NCI-H774 (cell line): Measurements from ENCODE around the gene CXADR.

ENCODE experiments used
- DNase-seq: peaks from one replicate; lab custom pipeline; 2025; lab: John Stamatoyannopoulos, UW

CXADR gene

DNA sequence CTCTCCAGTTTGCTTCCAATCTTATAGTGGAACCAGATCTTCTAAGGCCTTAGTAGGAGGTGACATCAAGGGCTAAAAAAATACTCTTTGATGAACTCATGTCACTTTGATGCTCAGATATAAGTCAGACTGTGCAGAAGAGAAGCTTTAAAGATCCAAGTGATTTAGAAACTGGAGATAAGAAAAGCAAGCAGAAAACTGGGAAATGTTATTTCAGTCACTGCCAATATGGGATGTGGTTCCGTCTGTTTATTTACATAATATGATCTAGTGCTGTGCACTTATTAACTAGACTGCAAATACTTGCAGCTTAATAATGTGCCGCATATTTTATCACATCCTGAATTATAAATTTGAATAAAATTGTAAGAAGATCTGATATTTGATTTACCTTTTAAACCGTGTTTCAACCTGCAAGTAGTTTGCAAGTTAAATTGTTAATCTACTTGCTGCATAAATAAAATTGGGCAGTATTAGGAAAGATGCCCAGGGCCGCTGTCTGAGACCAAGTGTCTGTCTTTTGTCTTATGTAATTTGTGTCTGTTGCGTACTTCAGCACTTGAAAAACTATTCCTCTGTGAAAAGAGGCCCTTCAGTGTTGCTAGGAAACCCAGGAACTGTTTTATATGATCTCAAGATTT lies 29.6 kb downstream of the CXADR start:
- DNase-seq, result no peak

DNA sequence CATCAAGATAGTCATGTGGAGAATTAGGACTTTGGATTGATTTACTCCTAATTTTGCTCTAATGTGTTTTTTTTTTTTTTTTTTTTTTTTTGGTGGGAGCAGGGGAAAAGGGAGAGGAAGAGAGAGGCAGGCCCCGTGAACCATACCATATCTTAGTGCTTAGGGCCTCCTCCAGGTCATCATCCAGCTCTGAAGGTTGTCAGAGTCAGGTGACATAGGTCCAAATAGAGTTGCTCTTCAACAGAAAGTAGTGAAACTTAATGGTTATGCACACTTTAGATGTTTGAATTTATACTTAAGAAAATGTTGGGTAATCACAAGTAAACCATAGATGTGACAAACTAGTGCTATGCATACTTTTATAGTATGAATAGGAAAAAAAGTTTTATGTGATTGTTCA lies 32.2 kb downstream of the CXADR start:
- DNase-seq, result no peak

DNA sequence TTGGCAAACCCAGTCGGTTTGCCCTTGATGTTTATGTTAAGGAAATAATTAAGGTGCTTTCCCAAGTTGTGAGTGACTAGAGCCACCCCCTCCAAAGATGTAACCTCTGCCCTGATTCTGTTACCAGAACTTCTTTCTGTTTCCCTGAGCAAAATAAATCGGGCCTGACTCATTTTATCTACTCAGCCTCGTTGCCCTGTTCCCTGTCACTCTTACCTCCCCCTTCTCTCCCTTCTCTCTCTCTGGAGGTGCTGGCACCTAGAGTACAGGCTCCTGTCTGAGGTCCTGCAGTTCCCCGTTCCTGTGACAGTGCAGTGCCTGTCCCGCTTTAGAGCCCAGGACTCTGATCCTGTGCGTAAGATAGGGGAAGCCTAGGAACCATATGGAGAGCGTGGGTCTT lies 35.4 kb downstream of the CXADR start:
- DNase-seq, result no peak

DNA sequence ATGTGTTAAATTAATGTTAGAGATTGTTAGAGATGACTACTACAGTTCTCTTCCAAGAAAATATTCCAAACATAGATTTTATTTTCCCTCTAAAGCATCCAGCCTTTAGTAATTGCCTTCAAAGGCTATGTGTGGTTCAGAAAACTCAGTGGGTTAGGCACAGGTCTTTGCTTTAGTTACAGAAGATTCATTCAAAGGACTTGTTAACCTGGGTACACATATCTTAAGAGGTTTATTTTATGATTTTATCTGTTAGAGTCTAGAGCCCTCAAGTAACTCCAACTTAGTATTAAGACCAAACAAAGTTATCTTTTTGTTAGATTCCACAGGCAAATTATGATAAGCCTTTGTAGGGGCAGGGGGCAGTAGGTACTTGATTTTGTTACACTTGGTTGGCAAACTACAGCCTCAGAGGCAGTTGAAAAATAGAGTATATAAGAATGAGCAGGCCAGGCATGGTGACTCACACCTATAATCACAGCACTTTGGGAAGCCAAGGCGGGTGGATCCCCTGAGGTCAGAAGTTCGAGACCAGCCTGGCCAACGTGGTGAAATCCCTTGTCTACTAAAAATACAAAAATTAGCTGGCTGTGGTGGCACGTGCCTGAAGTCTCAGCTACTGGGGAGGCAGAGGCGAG lies 37.9 kb downstream of the CXADR start:
- DNase-seq, result no peak

DNA sequence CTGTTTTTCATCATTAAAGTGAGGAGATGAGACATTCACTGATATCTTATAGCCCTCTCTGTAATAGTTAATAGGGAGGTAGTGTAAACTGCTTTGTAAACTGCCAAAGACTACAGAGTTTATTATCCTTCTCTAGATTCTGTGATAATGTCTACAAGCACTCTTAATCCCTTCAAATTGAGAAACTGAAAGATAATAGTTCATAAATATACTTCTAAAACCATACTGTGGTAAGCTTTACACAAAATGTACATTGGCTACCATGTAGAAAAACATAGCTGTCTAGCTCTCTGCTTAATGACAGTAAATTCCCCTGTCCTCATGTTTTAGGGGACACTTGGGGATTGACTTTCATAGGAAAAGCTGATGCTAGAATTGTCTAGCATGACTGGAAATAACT lies 39.6 kb downstream of the CXADR start:
- DNase-seq, result no peak

DNA sequence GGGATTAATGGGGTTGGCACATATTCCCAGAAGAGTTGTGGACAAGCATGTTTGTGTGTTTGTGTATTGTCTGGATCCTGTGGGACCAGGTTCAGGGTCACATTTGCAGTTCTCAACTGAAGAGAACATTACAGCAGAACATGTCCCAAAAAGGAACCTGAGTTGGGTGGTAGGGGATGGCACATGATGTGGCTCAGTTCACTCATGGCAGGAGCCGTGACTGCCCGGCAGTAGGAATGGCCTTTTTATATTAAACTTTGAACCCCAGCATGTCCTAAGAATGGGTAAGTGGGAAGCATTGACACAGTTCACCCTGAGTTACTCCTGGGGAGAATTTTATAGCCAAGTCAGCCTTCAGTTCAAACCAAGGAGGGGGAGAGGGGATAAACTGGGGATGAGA lies 41.3 kb downstream of the CXADR start:
- DNase-seq, result no peak

DNA sequence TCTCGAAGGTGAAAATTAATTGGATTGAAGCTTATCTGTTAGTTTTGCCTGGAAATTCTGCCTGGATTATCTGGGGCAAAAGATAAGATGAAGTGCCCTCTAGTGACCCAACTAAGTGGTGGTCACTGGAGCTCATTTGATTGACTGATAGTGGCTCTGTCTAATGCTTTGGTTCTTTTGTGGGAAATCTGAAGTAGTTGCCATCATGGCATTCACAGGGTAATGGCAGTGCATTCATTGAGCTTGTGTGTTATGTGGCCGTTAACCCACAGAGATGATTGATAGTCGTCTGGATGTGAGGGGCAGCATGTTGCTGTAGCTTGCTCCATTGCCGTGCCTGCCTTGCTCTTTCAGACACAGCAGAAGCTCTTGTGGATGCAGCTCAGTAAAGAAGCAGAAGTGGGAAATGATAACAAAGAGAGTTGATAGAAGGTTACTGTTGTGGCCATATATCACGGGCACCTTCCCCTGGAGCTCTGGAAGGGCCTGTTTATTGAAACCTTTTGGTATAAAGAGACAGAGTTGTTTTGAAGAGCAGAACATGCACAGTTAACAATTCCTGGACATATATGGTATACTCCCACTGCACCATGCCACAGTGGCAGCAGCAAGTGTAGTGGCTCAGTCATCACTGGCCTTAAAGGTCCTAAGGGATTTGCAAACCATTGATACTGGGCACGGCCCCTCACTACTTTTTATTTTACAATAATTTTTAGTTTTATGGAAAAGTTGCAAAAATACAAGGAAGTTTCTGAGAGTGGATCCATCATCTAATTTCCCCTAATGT lies 42.0 kb downstream of the CXADR start:
- DNase-seq, result no peak

DNA sequence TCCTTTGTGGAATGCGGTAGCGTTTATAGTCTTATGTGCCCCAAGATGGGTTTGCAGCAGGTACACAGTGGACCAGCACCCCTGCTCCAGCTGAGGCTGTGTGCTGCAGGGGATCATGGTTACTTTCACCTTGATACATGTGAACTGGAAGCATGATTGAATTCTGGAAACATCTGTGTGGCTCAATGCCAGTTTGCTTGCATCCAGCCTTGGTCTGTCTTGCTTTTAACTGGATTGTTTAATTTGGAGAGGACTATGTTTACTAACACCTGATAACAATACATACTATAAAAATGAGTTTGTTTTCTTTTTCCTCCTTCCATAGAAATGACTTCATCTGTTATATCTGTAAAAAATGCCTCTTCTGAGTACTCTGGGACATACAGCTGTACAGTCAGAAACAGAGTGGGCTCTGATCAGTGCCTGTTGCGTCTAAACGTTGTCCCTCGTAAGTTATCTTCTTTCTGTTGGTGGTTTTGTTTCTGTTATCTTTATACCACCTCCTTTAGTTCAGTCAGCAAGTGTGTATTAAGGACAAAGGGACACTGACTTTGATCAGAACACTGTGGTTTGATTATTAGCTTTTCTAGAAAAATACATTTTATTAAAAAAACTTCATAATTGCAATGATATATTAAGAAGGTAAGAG lies 47.7 kb downstream of the CXADR start:
- no peak for DNase-seq

DNA sequence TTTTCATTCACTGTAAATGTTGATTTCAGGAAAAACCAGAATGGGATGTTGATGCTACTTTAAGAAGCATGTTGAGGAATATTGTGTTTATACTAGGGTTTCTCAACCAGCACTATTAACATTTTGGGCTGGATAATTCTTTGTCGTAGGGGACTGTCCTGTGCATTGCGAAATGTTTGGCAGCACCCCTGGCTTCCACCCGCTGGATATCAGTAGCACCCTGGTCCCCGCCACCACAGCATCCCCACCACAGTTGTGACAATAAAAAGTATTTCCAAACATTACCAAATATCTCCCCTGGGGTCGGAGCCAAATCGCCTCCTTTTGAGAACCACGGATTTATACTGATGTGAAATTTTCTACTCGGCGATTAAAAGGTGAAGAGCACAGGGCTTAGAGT lies 57.9 kb downstream of the CXADR start:
- no peak for DNase-seq

DNA sequence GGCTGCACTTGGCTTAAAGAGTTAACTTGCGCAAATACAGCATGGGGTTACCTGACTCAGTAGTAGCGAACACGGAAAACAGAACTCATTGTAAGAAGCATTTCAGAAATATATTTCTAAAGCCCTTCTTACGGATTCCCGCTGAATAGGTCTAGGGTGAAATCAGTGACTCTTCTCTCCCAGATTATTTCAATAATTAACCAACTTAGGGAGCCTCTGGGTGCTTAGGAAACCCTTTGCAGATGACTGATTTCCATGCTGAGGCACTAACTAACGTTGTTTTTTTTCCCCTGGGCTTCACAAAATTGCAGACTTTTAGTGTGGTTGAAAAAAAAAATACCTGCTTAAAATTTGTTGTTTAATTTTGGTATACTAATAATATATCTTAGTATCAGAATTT lies 59.6 kb downstream of the CXADR start:
- DNase-seq, result no peak

DNA sequence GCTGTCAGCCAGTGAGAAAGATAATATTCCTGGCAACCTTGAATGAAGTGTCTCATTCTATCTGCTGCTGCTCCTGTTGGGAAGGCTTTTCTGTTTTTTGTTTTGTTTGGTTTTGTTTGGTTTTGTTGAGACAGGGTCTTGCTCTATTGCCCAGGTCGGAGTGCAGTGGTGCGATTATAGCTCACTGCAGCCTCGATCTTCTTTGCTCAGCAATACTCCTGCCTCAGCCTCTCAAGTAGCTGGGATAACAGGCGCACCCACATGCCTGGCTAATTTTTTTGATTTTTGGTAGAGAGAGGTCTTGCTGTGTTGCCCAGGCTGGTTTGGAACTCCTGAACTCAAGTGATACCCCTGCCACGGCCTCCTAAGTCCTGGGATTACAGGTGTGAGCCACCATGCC lies 62.2 kb downstream of the CXADR start:
- DNase-seq, result no peak

DNA sequence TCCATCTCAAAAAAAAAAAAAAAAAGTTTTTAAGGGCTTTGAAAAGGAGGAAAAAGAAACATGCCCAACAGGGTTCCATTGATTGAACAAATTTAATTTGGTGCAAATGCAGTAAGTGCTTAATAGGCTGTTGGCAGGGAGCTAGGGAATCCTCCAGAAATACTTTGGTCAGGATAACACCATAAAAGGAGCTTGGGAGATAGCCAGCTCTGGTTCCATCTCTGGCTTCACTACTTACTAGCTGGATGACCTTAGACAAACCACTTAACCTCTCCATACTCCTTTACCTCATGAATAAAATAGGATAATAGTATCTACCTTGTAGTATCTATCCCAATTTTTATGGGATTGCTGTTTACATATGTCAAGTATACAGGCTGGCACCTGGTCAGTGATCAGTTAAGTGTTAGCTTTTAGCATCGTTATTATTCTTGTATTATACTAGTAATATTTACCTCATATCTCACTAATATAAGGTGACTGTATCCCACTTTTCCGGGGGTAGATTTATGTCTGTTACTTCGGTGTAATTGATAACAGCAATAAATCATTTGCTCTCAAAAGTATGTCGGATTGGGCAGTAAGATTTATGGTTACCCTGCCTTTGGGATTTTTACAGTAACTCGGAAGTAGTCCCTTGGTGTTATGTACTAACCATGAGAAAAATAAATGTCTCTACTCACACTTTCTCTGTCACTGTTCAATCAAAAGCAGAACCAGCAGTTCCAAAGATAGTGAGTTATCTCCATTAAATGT lies 63.4 kb downstream of the CXADR start:
- DNase-seq, result peak; percentile 45

DNA sequence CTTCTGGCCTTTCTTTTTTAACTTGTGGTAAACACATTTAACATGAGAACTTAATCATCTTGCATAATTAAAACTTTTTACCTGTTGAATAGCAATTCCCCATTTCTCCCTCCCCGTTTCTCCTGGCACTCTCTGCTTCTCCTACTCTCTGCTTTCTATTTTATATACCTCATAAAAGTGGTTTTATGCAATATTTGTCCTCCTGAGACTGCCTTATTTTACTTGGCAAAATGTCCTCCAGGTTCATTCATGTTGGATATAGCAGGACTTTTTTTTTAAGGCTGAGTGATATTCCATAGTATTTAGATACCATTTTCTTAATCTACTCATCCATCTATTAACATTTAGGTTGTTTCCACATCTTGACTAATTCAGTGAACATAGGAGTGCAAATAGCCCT lies 64.9 kb downstream of the CXADR start:
- DNase-seq, result no peak

DNA sequence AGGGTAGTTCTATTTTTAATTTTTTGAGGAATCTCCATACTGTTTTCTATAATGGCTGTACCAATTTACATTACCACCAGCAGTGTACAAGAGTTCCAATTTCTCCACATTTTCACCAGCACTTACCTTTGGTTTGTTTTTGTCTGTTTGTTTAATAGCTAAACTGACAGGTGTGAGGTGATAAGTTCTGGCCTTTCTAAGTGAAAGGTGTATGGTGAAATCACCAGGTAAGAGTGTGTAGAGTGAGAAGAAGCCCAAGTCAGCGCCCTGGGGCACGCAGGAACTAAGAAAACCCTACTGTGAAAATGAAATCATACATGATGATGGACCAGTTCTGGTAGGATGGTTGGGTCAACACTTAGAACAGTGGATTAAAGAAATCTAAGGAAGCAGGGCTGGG lies 65.3 kb downstream of the CXADR start:
- no peak for DNase-seq

DNA sequence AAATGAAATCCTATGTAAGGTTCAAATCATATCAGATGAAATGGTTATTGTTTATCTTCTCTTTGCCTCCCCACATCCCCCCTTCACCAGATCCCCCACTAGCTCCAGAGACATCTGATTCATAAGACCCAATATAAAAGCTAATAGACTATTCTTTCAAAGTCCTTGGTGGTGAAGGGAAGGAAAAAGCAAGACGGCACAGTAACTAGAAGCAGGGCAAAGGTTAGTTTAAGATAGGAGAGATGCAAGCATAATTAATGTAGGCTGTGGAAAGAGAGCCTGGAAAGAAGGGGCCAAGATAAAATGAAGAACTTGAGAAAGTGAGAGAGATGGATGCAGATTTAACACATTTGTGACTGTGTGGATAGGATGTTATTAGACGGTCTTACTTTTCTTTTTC lies 66.0 kb downstream of the CXADR start:
- no peak for DNase-seq

DNA sequence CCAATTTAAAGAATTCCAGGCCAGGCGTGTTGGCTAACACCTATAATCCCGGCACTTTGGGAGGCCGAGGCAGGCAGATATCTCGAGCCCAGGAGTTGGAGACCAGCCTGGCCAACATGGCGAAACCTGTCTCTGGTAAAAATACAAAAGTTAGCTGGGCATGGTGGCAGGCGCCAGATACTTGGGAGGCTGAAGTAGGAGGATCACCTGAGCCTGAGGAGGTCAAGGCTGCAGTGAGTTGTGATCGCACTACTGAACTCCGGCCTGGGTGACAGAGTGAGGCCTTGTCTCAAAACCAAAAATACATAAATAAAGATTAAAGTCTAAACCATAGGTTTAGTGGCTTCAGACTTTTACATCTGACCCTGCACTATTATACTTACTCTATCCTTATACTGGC lies 67.5 kb downstream of the CXADR start:
- DNase-seq, result no peak

DNA sequence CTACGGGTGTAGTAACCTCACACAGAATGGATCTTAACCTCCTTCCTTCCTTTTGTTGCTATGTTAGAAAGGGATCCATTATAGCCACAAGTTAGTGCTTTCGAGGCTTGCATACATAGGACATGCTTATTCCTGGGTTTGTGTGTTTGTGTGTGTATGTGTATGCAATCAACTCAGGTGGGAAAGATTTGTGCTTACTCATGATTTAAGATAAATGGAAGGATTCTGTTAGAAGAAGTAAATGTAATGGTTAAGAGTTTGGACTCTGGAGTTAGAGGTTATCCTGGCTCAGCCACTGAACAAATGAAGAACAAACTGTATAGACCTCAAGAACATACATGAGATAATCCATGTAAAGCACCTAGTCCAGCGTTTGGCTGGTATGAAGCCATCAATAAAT lies 71.1 kb downstream of the CXADR start:
- DNase-seq, result no peak

DNA sequence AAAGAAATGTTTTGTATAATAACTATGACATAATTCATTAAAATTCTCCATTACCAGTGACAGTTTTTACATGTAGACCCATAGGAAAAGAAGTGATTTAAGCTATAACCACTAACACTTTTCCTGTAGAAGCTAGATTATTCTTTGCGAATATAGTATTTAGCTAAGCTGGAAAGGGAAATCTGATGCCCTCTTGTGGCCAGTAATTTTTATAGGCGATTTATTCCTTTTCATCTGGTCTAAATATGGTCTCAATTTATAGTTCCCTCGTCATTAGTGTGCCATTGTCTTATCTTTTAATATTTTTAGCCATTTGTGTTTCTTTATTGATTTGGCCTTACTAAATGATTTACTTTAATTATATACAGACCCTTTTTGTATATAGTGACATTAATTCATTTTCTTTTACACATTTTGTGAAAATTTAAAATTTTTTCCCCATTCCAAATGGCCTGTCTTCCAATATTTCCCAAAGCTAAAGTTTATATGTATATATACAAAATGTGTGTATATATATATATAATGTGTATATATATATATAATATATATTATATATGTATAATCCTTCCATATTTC lies 73.1 kb downstream of the CXADR start:
- no peak for DNase-seq

DNA sequence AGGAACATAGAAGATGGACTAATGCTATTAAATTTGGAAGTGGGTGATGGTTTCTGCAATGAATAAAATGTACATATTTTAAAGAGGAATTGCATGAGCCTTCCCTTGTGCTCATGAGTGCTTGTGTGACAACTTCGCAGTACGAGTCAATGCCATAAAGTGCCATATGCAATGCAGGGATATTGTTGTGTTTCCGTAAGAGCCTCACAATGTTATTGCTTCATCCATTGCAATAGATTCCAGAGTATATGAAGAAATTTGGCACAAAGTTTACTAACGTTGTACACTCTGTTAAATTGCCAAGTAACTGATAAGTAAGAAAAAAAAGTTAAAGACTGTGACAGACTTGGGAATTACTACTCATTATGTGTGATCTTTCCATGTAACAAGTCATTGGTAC lies 77.6 kb downstream of the CXADR start:
- DNase-seq, result no peak

DNA sequence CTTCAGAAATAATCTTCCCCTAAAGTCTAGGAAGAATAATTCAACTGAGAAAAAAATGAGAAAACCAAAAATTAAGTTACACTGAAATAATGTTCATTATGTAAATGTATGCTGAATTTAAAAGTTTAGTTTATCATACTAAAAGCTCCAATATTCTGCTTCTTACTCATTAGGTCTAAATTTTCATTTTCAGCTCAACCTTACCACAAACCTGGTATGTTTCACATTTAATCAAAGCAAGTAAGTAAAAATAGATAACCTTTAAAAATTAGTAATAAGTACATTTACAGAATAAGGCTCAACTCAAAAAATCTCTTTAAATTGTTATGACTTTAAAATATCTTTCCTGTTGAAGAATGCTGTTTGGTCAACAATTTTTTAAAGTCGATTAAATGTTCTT lies 84.8 kb downstream of the CXADR start:
- DNase-seq, result no peak

DNA sequence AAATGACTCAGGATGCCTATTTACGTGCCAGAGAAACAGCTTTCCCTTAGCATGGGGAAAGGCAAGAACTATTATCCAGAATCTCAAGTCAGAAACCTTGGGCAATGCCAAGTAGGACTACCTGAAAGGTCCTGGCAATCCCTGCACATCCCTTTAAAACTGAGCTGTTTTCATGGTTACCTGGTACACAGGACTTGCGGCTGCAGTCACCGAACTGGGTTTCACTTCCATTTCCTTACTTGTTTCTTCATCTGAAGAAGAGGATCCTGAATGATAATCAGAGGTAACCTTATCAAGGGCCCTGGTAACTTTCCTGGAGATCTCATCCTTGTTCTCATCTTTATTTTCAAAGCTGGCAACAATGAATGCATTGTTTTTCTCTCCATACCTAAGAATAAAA lies 85.6 kb downstream of the CXADR start:
- DNase-seq, result no peak

DNA sequence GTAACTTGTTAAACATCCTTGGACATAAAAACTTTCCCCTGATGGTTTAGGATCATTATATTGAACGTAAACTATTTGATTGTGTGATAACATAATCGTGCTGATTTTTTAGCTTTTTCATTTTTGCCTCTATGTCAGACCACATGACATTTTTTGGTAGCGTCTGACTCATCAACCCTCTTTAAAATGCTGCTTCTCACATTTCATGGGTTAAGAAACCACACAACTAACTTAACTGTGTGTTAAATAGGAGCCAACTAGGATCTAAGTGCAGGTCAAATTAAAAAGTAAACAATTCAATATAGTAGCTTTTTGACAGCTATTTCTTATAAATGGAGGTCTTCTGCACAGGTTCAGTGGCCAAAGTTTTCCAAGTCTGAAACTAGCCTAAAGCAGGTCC lies 90.0 kb downstream of the CXADR start:
- no peak for DNase-seq
